Neural crest cell (in vitro differentiated cells): ENCODE measurements around the gene BPIFB3. TPM values are rescaled to one million over a fixed set of nuclear protein-coding genes. Genes with fewer than 3 reads are reported as not detected.
"Not testable (repeated sequence)": the region's sequence is repeated elsewhere in the genome, so short reads cannot be mapped to it uniquely, and the experiment has no call there.

ENCODE experiments used
- DNase-seq: peaks from one replicate; pipeline ENCODE4 v3.0.0; 2021; ENCODE audit warnings: low read depth, mixed read lengths, low spot score
- H3K27ac Mint-ChIP-seq: one replicate; pipeline ENCODE4 v1.8.0; 2021; ENCODE audit warnings: mild to moderate bottlenecking, mixed read lengths; ENCODE audit not compliant: unreplicated experiment
- H3K27me3 Mint-ChIP-seq: 2 replicates; pipeline ENCODE4 v1.8.0; 2021; ENCODE audit warnings: low read depth, mild to moderate bottlenecking, mixed read lengths
- H3K36me3 Mint-ChIP-seq: 2 replicates; pipeline ENCODE4 v1.8.0; 2021; ENCODE audit warnings: low read depth, mild to moderate bottlenecking, mixed read lengths
- H3K4me1 Mint-ChIP-seq: 2 replicates; pipeline ENCODE4 v1.8.0; 2021; ENCODE audit warnings: mixed read lengths
- H3K4me3 Mint-ChIP-seq: one replicate; pipeline ENCODE4 v1.8.0; 2021; ENCODE audit warnings: mild to moderate bottlenecking, mixed read lengths
- H3K9me3 Mint-ChIP-seq: 2 replicates; pipeline ENCODE4 v1.8.0; 2021; ENCODE audit warnings: mixed read lengths
- total RNA-seq: library from RNA; stranded (reverse); gene quantifications from 2 replicates; pipeline ENCODE4 v1.2.1, GENCODE V29; 2021
- TF ChIP-seq, protein P1 (sequence below): fragments of 200-600 bp; sonication (generic); conservative IDR thresholded peaks from 2 replicates; pipeline ENCODE4 v1.5.0; 2021; ENCODE audit warnings: antibody characterized with exemption, mild to moderate bottlenecking

Gene BPIFB3
- total RNA-seq, 1 donor from 2014 or later: not detected

DNA sequence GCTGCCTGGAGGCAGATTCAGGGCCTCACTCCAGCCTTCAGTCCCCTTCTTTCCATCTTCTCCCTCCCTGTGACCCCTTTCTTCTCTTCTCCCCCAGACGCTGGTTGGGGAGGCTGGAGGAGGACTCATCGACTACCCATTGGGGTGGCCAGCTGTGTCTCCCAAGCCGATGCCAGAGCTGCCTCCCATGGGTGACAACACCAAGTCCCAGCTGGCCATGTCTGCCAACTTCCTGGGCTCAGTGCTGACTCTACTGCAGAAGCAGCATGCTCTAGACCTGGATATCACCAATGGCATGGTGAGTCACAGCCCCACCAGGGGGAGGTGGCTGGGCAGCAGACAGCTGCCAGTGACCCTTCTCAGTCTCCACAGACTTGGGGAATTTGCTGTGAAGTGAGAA is 38.7 kb downstream of the BPIFB3 start:
- H3K9me3 Mint-ChIP-seq: no peaks in the 10 kb centered on the region
- DNase-seq: no peak
- H3K4me3 Mint-ChIP-seq: no peak overlapping the region
- H3K4me1 Mint-ChIP-seq: no peaks in the 10 kb centered on the region
- H3K36me3 Mint-ChIP-seq: no peaks in the 10 kb centered on the region
- peaks cover 11% of the 10 kb centered on the region for H3K27me3 Mint-ChIP-seq
- no peak overlapping the region for H3K27ac Mint-ChIP-seq
- TF ChIP-seq, protein P1, sequence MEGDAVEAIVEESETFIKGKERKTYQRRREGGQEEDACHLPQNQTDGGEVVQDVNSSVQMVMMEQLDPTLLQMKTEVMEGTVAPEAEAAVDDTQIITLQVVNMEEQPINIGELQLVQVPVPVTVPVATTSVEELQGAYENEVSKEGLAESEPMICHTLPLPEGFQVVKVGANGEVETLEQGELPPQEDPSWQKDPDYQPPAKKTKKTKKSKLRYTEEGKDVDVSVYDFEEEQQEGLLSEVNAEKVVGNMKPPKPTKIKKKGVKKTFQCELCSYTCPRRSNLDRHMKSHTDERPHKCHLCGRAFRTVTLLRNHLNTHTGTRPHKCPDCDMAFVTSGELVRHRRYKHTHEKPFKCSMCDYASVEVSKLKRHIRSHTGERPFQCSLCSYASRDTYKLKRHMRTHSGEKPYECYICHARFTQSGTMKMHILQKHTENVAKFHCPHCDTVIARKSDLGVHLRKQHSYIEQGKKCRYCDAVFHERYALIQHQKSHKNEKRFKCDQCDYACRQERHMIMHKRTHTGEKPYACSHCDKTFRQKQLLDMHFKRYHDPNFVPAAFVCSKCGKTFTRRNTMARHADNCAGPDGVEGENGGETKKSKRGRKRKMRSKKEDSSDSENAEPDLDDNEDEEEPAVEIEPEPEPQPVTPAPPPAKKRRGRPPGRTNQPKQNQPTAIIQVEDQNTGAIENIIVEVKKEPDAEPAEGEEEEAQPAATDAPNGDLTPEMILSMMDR: no peak

DNA sequence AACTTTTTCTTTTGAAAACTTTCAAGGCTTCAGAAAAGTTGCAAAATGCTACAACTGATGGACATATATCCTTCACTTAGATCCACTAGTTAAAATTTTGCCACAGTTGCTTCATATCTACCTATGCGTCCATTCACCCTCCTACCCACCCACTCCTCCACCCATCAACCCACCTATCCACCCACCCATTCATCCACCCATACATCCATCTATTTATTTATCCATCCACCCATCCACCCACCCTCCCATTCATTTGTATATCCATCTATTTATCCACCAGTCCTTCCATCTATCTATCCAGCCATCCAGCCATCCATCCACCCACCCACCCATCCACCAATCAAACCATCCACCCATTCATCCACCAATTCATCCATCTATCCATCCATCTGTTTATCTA is 39.4 kb downstream of the BPIFB3 start:
- no peak overlapping the region for H3K27ac Mint-ChIP-seq
- DNase-seq: no peak
- no peak overlapping the region for H3K4me3 Mint-ChIP-seq
- H3K27me3 Mint-ChIP-seq: peaks cover 10% of the 10 kb centered on the region
- TF ChIP-seq, protein P1: no peak
- H3K9me3 Mint-ChIP-seq: no peaks in the 10 kb centered on the region
- H3K4me1 Mint-ChIP-seq: no peaks in the 10 kb centered on the region
- H3K36me3 Mint-ChIP-seq: no peaks in the 10 kb centered on the region

DNA sequence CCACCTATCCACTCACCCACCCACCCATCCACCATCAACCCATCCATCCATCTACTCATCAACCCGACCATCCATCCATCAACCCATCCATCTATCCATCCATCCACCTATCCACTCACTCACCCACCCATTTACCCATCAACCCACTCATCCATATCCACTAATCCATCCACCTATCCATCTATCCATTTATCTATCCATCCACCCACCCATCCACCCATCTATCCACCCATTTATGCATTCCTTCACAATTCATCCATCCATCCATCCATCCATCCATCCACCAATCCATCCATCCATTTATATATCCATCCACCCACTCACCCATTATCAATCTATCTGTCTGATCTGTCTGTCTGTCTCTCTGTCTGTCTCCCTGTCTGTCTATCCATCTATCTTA is 39.9 kb downstream of the BPIFB3 start:
- Mint-ChIP-seq H3K27me3 (peaks cover 10% of the 10 kb centered on the region), H3K4me1 (no peaks in the 10 kb centered on the region), H3K36me3 (no peaks in the 10 kb centered on the region), H3K4me3 (no peak overlapping the region), H3K9me3 (no peaks in the 10 kb centered on the region), H3K27ac (no peak overlapping the region)
- TF ChIP-seq, protein P1: no peak
- DNase-seq: no peak

DNA sequence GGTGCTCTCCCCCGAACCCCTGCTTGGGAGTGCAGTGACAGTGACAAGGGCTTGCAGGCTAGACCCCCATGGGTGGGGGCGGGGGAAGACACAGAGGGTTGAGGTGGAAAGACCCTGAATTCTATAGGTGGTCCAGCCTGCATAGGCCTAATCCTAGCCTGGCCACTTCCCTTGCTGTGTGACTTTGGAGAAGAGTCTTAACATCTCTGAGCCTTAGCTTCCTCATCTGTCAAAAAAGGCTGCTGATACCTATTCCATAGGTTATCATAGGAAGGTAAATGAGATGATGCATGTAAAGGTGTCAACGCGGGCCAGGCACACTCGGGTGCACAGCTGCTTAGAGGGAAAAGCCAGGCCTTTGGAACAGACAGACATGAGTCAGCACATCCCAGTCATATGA is 41.5 kb downstream of the BPIFB3 start:
- Mint-ChIP-seq H3K36me3 (no peaks in the 10 kb centered on the region), H3K9me3 (no peaks in the 10 kb centered on the region), H3K4me3 (no peak overlapping the region), H3K27ac (no peak overlapping the region), H3K4me1 (no peaks in the 10 kb centered on the region), H3K27me3 (peaks cover 10% of the 10 kb centered on the region)
- DNase-seq: no peak
- TF ChIP-seq, protein P1: no peak

DNA sequence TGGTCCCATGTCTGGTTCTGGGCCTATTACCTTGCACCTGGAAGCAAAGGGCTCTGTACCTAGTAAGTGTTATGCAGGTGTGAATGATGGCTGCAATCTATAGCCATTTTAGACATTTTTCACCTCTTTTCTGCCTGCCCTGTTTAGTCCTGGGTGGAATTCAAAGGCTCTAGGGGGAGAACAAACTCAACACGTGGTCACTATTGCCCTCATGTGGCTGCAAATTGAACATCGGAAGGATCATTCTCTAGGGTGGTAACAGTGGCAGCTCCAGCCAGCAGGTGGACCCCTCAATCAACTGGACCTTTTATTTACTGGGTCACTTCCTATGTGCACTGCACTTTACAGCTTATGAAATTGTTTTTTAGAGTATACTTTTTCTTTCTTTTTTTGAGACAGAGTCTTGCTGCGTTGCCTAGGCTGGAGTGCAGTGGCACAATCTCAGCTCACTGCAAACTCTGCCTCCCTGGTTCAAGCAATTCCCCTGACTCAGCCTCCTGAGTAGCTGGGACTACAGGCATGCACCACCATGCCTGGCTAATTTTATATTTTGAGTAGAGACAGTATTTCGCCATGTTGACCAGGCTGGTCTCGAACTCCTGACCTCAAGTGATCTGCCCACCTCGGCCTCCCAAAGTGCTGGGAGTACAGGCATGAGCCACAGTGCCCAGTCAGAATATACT is 42.3 kb downstream of the BPIFB3 start:
- H3K27me3 Mint-ChIP-seq: not testable (repeated sequence)
- peak; percentile 71 for DNase-seq
- TF ChIP-seq, protein P1: peak; percentile 95

More for the DNA sequence above, 42.3 kb downstream of the BPIFB3 start:
- H3K36me3 Mint-ChIP-seq, H3K27ac Mint-ChIP-seq, H3K4me1 Mint-ChIP-seq, H3K9me3 Mint-ChIP-seq, H3K4me3 Mint-ChIP-seq: not testable (repeated sequence)
